PC-9 (cell line): ENCODE measurements around the gene KRT78.

Source experiments
- EZH2 ChIP-seq: fragments of 200-600 bp; sonication (generic); IDR thresholded peaks from 2 replicates; pipeline ENCODE4 v1.8.0; 2017; ENCODE audit warnings: antibody characterized with exemption, low read depth
- TF ChIP-seq, protein P1 (sequence below): fragments of 200-600 bp; sonication (generic); conservative IDR thresholded peaks from 2 replicates; pipeline ENCODE4 v1.6.1; 2017; ENCODE audit warnings: mixed run types, antibody characterized with exemption, mild to moderate bottlenecking, moderate library complexity

GRCh38 chr12:52790427-52791270 is 58.1 kb downstream of the KRT78 start:
- TF ChIP-seq, protein P1, sequence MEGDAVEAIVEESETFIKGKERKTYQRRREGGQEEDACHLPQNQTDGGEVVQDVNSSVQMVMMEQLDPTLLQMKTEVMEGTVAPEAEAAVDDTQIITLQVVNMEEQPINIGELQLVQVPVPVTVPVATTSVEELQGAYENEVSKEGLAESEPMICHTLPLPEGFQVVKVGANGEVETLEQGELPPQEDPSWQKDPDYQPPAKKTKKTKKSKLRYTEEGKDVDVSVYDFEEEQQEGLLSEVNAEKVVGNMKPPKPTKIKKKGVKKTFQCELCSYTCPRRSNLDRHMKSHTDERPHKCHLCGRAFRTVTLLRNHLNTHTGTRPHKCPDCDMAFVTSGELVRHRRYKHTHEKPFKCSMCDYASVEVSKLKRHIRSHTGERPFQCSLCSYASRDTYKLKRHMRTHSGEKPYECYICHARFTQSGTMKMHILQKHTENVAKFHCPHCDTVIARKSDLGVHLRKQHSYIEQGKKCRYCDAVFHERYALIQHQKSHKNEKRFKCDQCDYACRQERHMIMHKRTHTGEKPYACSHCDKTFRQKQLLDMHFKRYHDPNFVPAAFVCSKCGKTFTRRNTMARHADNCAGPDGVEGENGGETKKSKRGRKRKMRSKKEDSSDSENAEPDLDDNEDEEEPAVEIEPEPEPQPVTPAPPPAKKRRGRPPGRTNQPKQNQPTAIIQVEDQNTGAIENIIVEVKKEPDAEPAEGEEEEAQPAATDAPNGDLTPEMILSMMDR, result no peak
- TF ChIP-seq EZH2, result no peak
